Esophagus muscularis mucosa (tissue), 3 donors: Measurements from ENCODE around the gene NTM.

Experiments used
- CTCF ChIP-seq, 3 experiments: fragments of 200-600 bp in 2 of 3; fragments of 450-650 bp in 1 of 3; sonication (generic) in 2 of 3; IDR thresholded peaks; one replicate each; pipeline ENCODE4 v1.5.1; 2017 to 2019; ENCODE audit warnings: antibody characterized with exemption in 3 of 3, mild to moderate bottlenecking in 2 of 3, moderate library complexity in 1 of 3
- POLR2A ChIP-seq: fragments of 450-650 bp; IDR thresholded peaks from one replicate; pipeline ENCODE4 v1.6.1; 2017; ENCODE audit warnings: antibody characterized with exemption, moderate library complexity, mild to moderate bottlenecking, low read depth
- POLR2AphosphoS5 ChIP-seq, 2 donors: sonication (generic); formaldehyde crosslinking; IDR thresholded peaks; one replicate each; pipeline ENCODE4 v1.6.1; 2017; ENCODE audit warnings: antibody characterized with exemption in 2 of 2

GRCh38 chr11:131764649-131765048 lies 394.2 kb downstream of the NTM start:
- no peak for TF ChIP-seq POLR2AphosphoS5 (IDR thresholded peaks at IDR 0.05)
- TF ChIP-seq CTCF (IDR thresholded peaks at IDR 0.05) = no peak
- TF ChIP-seq POLR2A = no peak
